ENCODE measurements around the gene TMCO4. TPM values are rescaled to one million over a fixed set of nuclear protein-coding genes. Genes with fewer than 3 reads are reported as not detected.

The TMCO4 gene
- total RNA-seq, 1 donor from 2014 or later = 1.8 TPM

DNA sequence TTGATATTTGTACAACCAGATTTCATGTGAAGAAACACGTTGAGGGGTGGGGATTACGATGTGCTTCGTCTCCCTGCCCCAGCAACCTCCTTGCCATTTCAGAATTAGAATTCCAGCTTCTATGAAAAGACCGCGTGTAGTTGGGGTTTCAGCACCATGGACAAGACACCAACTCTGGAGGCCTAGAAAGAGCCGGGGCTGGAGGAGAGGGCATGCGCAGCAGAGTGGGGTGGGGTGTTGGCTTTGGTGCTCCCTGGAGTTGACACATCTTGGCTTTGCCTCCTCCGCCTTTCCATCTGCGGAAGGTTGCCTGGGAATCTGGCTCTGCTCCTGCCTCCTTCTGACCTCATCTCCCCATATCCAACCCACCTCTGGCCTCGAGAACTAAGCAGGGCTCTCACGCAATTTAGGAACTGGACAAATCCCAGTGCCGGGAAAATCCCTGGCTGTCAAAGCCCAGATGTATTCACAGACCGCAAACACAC lies 123.2 kb downstream of the TMCO4 start:
- no peaks in the 10 kb centered on the region for H4K20me1 ChIP-seq (ENCODE audit: insufficient read depth, low read length)
- peaks cover 10% of the 10 kb centered on the region for H3K27me3 ChIP-seq (ENCODE audit: insufficient read depth, low read length)
- H3K36me3 Mint-ChIP-seq (ENCODE audit: low read depth, unreplicated experiment) = no peaks in the 10 kb centered on the region
- DNase-seq (ENCODE audit: low read depth) (peak; percentile 55), FAIRE-seq (peak; percentile 68)
- peaks cover 64% of the 10 kb centered on the region for H3K27me3 Mint-ChIP-seq (ENCODE audit: low read depth, unreplicated experiment)
- no peak overlapping the region for H3K27ac Mint-ChIP-seq (ENCODE audit: unreplicated experiment)
- no peaks in the 10 kb centered on the region for H3K4me1 ChIP-seq (ENCODE audit: insufficient read depth, low read length)
- no peak overlapping the region for H3K27ac ChIP-seq (ENCODE audit: low read depth, low read length)
- no peaks in the 10 kb centered on the region for H3K36me3 ChIP-seq (ENCODE audit: insufficient read depth, low read length)
- H3K4me3 Mint-ChIP-seq (ENCODE audit: unreplicated experiment) = no peak overlapping the region
- no peaks in the 10 kb centered on the region for H3K9me3 ChIP-seq (ENCODE audit: insufficient read depth, low read depth, low read length)
- H3K9me3 Mint-ChIP-seq (ENCODE audit: unreplicated experiment) = peaks cover 2% of the 10 kb centered on the region
- no peak for TF ChIP-seq EZH2 (IDR thresholded peaks at IDR 0.05; ENCODE audit: insufficient read depth, low read length)
- TF ChIP-seq, protein P1, sequence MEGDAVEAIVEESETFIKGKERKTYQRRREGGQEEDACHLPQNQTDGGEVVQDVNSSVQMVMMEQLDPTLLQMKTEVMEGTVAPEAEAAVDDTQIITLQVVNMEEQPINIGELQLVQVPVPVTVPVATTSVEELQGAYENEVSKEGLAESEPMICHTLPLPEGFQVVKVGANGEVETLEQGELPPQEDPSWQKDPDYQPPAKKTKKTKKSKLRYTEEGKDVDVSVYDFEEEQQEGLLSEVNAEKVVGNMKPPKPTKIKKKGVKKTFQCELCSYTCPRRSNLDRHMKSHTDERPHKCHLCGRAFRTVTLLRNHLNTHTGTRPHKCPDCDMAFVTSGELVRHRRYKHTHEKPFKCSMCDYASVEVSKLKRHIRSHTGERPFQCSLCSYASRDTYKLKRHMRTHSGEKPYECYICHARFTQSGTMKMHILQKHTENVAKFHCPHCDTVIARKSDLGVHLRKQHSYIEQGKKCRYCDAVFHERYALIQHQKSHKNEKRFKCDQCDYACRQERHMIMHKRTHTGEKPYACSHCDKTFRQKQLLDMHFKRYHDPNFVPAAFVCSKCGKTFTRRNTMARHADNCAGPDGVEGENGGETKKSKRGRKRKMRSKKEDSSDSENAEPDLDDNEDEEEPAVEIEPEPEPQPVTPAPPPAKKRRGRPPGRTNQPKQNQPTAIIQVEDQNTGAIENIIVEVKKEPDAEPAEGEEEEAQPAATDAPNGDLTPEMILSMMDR (IDR thresholded peaks at IDR 0.05; ENCODE audit: insufficient read depth, low read depth, low read length) = no peak
- no peaks in the 10 kb centered on the region for H3K4me1 Mint-ChIP-seq (ENCODE audit: low read depth, unreplicated experiment)
- no peak overlapping the region for H3K4me2 ChIP-seq (ENCODE audit: low read length)
- H3K79me2 ChIP-seq (ENCODE audit: insufficient read depth, low read length) = no peaks in the 10 kb centered on the region
- H3K4me3 ChIP-seq (ENCODE audit: insufficient read depth, low read depth, low read length) = no peak overlapping the region
- no peak overlapping the region for H3K9ac ChIP-seq (ENCODE audit: low read length)
- H2AFZ ChIP-seq (ENCODE audit: low read depth, low read length) = no peak overlapping the region

DNA sequence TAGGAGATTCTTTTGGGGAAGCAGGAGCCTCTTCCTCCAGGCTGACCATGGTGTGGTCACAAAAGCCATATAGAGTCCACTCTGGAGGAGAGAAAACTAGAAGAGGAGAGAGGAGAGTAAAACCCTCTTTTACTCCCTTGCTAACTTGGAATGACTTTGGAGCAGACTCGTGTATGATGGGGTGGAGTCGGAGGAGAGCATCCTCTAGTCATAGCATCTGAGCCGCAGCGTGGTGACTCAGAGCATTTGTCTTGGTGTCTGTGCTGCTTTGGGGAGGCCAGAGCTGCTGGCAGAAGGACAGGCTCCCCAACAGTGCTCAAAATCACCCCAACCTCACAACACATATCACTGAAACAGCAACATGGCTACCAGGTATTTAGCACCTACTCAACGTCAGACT lies 123.9 kb downstream of the TMCO4 start:
- H3K27ac Mint-ChIP-seq (ENCODE audit: unreplicated experiment) = no peak overlapping the region
- no peaks in the 10 kb centered on the region for H4K20me1 ChIP-seq (ENCODE audit: insufficient read depth, low read length)
- peaks cover 70% of the 10 kb centered on the region for H3K27me3 Mint-ChIP-seq (ENCODE audit: low read depth, unreplicated experiment)
- H3K4me1 ChIP-seq (ENCODE audit: insufficient read depth, low read length) = no peaks in the 10 kb centered on the region
- no peak for DNase-seq (ENCODE audit: low read depth)
- H3K36me3 Mint-ChIP-seq (ENCODE audit: low read depth, unreplicated experiment) = no peaks in the 10 kb centered on the region
- no peak overlapping the region for H3K27ac ChIP-seq (ENCODE audit: low read depth, low read length)
- no peaks in the 10 kb centered on the region for H3K9me3 ChIP-seq (ENCODE audit: insufficient read depth, low read depth, low read length)
- no peaks in the 10 kb centered on the region for H3K36me3 ChIP-seq (ENCODE audit: insufficient read depth, low read length)
- H3K4me1 Mint-ChIP-seq (ENCODE audit: low read depth, unreplicated experiment) = no peaks in the 10 kb centered on the region
- H2AFZ ChIP-seq (ENCODE audit: low read depth, low read length) = no peak overlapping the region
- no peak for FAIRE-seq
- H3K4me3 Mint-ChIP-seq (ENCODE audit: unreplicated experiment) = no peak overlapping the region
- H3K27me3 ChIP-seq (ENCODE audit: insufficient read depth, low read length) = peaks cover 10% of the 10 kb centered on the region
- TF ChIP-seq, protein P1 (IDR thresholded peaks at IDR 0.05; ENCODE audit: insufficient read depth, low read depth, low read length) = no peak
- TF ChIP-seq EZH2 (IDR thresholded peaks at IDR 0.05; ENCODE audit: insufficient read depth, low read length) = no peak
- no peak overlapping the region for H3K4me2 ChIP-seq (ENCODE audit: low read length)
- peaks cover 2% of the 10 kb centered on the region for H3K9me3 Mint-ChIP-seq (ENCODE audit: unreplicated experiment)
- H3K9ac ChIP-seq (ENCODE audit: low read length) = no peak overlapping the region
- H3K79me2 ChIP-seq (ENCODE audit: insufficient read depth, low read length) = no peaks in the 10 kb centered on the region
- no peak overlapping the region for H3K4me3 ChIP-seq (ENCODE audit: insufficient read depth, low read depth, low read length)

DNA sequence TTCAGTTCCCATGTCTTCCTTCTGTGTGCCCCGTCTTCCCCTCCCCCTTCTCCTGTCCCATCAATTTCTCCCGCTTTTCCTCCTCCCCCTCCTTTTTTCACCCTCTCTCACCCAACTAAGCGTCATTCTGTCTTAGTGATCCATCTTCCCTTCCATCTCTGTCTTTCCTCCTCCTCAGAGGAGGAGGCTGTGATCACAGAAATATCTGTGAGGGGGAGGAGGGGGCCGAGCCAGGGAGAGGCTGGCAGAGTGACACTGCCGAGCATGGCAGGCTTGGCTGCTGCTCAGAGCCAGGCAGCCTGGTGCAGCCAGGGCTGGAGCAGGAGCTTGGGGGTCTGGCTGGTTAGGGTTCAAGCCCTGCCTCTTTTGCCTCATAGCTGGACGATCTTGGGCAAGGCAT lies 127.5 kb downstream of the TMCO4 start:
- H4K20me1 ChIP-seq (ENCODE audit: insufficient read depth, low read length) = no peaks in the 10 kb centered on the region
- no peak for DNase-seq (ENCODE audit: low read depth)
- H3K36me3 ChIP-seq (ENCODE audit: insufficient read depth, low read length) = no peaks in the 10 kb centered on the region
- no peak overlapping the region for H3K4me3 Mint-ChIP-seq (ENCODE audit: unreplicated experiment)
- H3K27ac Mint-ChIP-seq (ENCODE audit: unreplicated experiment) = no peak overlapping the region
- no peak overlapping the region for H3K27ac ChIP-seq (ENCODE audit: low read depth, low read length)
- H3K4me1 Mint-ChIP-seq (ENCODE audit: low read depth, unreplicated experiment) = no peaks in the 10 kb centered on the region
- H3K27me3 Mint-ChIP-seq (ENCODE audit: low read depth, unreplicated experiment) = peaks cover 85% of the 10 kb centered on the region
- peaks cover 29% of the 10 kb centered on the region for H3K27me3 ChIP-seq (ENCODE audit: insufficient read depth, low read length)
- H3K36me3 Mint-ChIP-seq (ENCODE audit: low read depth, unreplicated experiment) = peaks cover 2% of the 10 kb centered on the region
- no peak for FAIRE-seq
- no peak overlapping the region for H3K9ac ChIP-seq (ENCODE audit: low read length)
- H3K4me1 ChIP-seq (ENCODE audit: insufficient read depth, low read length) = no peaks in the 10 kb centered on the region
- H3K9me3 Mint-ChIP-seq (ENCODE audit: unreplicated experiment) = no peaks in the 10 kb centered on the region
- no peaks in the 10 kb centered on the region for H3K9me3 ChIP-seq (ENCODE audit: insufficient read depth, low read depth, low read length)
- no peak overlapping the region for H3K4me3 ChIP-seq (ENCODE audit: insufficient read depth, low read depth, low read length)
- no peaks in the 10 kb centered on the region for H3K79me2 ChIP-seq (ENCODE audit: insufficient read depth, low read length)
- no peak overlapping the region for H3K4me2 ChIP-seq (ENCODE audit: low read length)
- no peak for TF ChIP-seq EZH2 (IDR thresholded peaks at IDR 0.05; ENCODE audit: insufficient read depth, low read length)
- TF ChIP-seq, protein P1 (IDR thresholded peaks at IDR 0.05; ENCODE audit: insufficient read depth, low read depth, low read length) = no peak
- no peak overlapping the region for H2AFZ ChIP-seq (ENCODE audit: low read depth, low read length)
